Lower leg skin (tissue), 3 donors: ENCODE measurements around the gene KATNA1.

Source experiments
- CTCF ChIP-seq, 3 donors: fragments of 450-650 bp; IDR thresholded peaks; one replicate each; pipeline ENCODE4 v1.5.1; 2016; ENCODE audit warnings: antibody characterized with exemption in 3 of 3, mild to moderate bottlenecking in 3 of 3, moderate library complexity in 2 of 3
- POLR2A ChIP-seq, 2 donors: fragments of 450-650 bp; IDR thresholded peaks; one replicate each; pipeline ENCODE4 v1.6.1; 2016 to 2017; ENCODE audit warnings: antibody characterized with exemption in 2 of 2, mild to moderate bottlenecking in 1 of 2, moderate library complexity in 1 of 2

GRCh38 chr6:149680503-149680902 is 32.0 kb upstream of the KATNA1 start:
- no peak for TF ChIP-seq CTCF (IDR thresholded peaks at IDR 0.05)
- TF ChIP-seq POLR2A (IDR thresholded peaks at IDR 0.05), result no peak
